H1 (cell line): ENCODE results near the gene TFRC. TPM values are rescaled to one million over a fixed set of nuclear protein-coding genes. Genes with fewer than 3 reads are reported as not detected.

Source experiments
- CTCF ChIA-PET: fragments of 300-600 bp; sonication (Branson Sonifier 250); formaldehyde crosslinking; loops from one replicate; lab custom pipeline; 2021; ENCODE audit not compliant: partially characterized antibody; lab: Charles Lee
- POLR2A ChIA-PET: fragments of 300-600 bp; sonication (Branson Sonifier 250); formaldehyde crosslinking; loops from one replicate; lab custom pipeline; 2021; ENCODE audit warnings: inconsistent platforms; ENCODE audit not compliant: partially characterized antibody; lab: Charles Lee
- DNase-seq, 2 experiments: peaks; one replicate each; pipeline versions ENCODE4 v3.0.0 to v3.0.0-alpha.2; 2010 to 2022; ENCODE audit warnings: low spot score in 2 of 2, low read depth in 1 of 2, mixed read lengths in 1 of 2
- FAIRE-seq: peaks from 2 replicates; lab custom pipeline; 2011; peaks lifted over from hg19 to GRCh38; lab: Jason Lieb, UNC
- H2AFZ ChIP-seq: 2 replicates; pipeline ENCODE4 v1.8.1; 2012; ENCODE audit warnings: low read length, inconsistent platforms
- H2AK5ac ChIP-seq: 2 replicates; pipeline ENCODE4 v1.6.1; 2013; ENCODE audit warnings: low read depth, low read length
- H2BK120ac ChIP-seq: replicated peaks from 2 replicates; pipeline ENCODE3; 2013; ENCODE audit warnings: low read depth, low read length, inconsistent platforms
- H2BK12ac ChIP-seq: 2 replicates; pipeline ENCODE4 v1.6.1; 2013; ENCODE audit warnings: low read depth, low read length
- H2BK15ac ChIP-seq: 2 replicates; pipeline ENCODE4 v1.6.1; 2013; ENCODE audit warnings: low read length
- H2BK20ac ChIP-seq: 2 replicates; pipeline ENCODE4 v1.6.1; 2013; ENCODE audit warnings: low read length
- H2BK5ac ChIP-seq: 2 replicates; pipeline ENCODE4 v1.6.1; 2013; ENCODE audit warnings: low read depth, low read length
- H3K14ac ChIP-seq: 2 replicates; pipeline ENCODE4 v1.6.1; 2013; ENCODE audit warnings: inconsistent platforms; ENCODE audit not compliant: insufficient read length
- H3K18ac ChIP-seq: 2 replicates; pipeline ENCODE4 v1.6.1; 2013; ENCODE audit warnings: low read length; ENCODE audit errors: extremely low read depth
- H3K23ac ChIP-seq: 2 replicates; pipeline ENCODE4 v1.6.1; 2013; ENCODE audit warnings: inconsistent platforms; ENCODE audit not compliant: insufficient read length
- H3K23me2 ChIP-seq: 2 replicates; pipeline ENCODE4 v1.6.1; 2013; ENCODE audit warnings: low read depth, low read length
- H3K27ac ChIP-seq: 2 replicates; pipeline ENCODE4 v1.6.1; 2011; ENCODE audit warnings: low read depth, low read length, inconsistent platforms
- H3K27me3 ChIP-seq, 4 experiments: replicated peaks in 1 of 4; 1 replicate in 1 of 4; 2 replicates in 3 of 4; pipeline versions ENCODE4 v1.6.1 to v1.8.1; 2011 to 2013; ENCODE audit warnings: low read length in 3 of 4, mild to moderate bottlenecking in 3 of 4, inconsistent platforms in 2 of 4, mixed read lengths in 2 of 4, moderate library complexity in 1 of 4; ENCODE audit not compliant: control insufficient read depth in 3 of 4, insufficient read depth in 3 of 4; ENCODE audit errors: extremely low read depth in 1 of 4
- H3K36me3 ChIP-seq, 4 experiments: 2 replicates each; pipeline versions ENCODE4 v1.6.1 to v1.8.1; 2011 to 2013; ENCODE audit warnings: mild to moderate bottlenecking in 4 of 4, low read length in 3 of 4, moderate library complexity in 2 of 4, control low read depth in 1 of 4, inconsistent platforms in 1 of 4; ENCODE audit not compliant: insufficient read depth in 4 of 4, control insufficient read depth in 2 of 4
- H3K4ac ChIP-seq: replicated peaks from 2 replicates; pipeline ENCODE3; 2013; ENCODE audit warnings: low read length, low read depth, mixed read lengths, inconsistent platforms; ENCODE audit not compliant: insufficient read length
- H3K4me1 ChIP-seq, 4 experiments: replicated peaks in 1 of 4; 1 replicate in 1 of 4; 2 replicates in 3 of 4; pipeline versions ENCODE4 v1.6.1 to v1.8.1; 2011 to 2013; ENCODE audit warnings: low read length in 3 of 4, inconsistent platforms in 2 of 4, mixed read lengths in 1 of 4; ENCODE audit not compliant: insufficient read depth in 4 of 4, control insufficient read depth in 3 of 4
- H3K4me2 ChIP-seq, 2 experiments: 2 replicates each; pipeline versions ENCODE4 v1.6.1 to v1.8.1; 2011 to 2013; ENCODE audit warnings: low read depth in 2 of 2, low read length in 2 of 2, control low read depth in 1 of 2, inconsistent platforms in 1 of 2, mild to moderate bottlenecking in 1 of 2; ENCODE audit not compliant: insufficient read depth in 1 of 2
- H3K4me3 ChIP-seq, 4 experiments: fragments of 200-600, 300-600 bp in 1 of 4; sonication (generic), shearing (Covaris generic), sonication (Bioruptor Twin) in 1 of 4; 2 replicates each; pipeline versions ENCODE4 v1.5.1 to v1.8.1; 2011 to 2016; ENCODE audit warnings: low read length in 4 of 4, low read depth in 3 of 4, control low read depth in 2 of 4, inconsistent platforms in 2 of 4, mild to moderate bottlenecking in 2 of 4, mixed read lengths in 1 of 4, moderate library complexity in 1 of 4; ENCODE audit not compliant: insufficient read depth in 2 of 4; ENCODE audit errors: extremely low read depth in 1 of 4
- H3K56ac ChIP-seq: replicated peaks from 2 replicates; pipeline ENCODE3; 2013; ENCODE audit warnings: low read depth, mild to moderate bottlenecking, mixed read lengths, low read length, inconsistent platforms; ENCODE audit not compliant: insufficient read length
- H3K79me1 ChIP-seq: 2 replicates; pipeline ENCODE4 v1.6.1; 2013; ENCODE audit warnings: low read depth, low read length, control low read depth
- H3K79me2 ChIP-seq, 2 experiments: 2 replicates each; pipeline versions ENCODE4 v1.6.1 to v1.8.1; 2012 to 2013; ENCODE audit warnings: low read length in 2 of 2, mild to moderate bottlenecking in 2 of 2, inconsistent platforms in 1 of 2; ENCODE audit not compliant: insufficient read depth in 2 of 2, control insufficient read depth in 1 of 2
- H3K9ac ChIP-seq, 4 experiments: replicated peaks in 1 of 4; 1 replicate in 1 of 4; 2 replicates in 3 of 4; pipeline versions ENCODE4 v1.6.1 to v1.8.1; 2011 to 2013; ENCODE audit warnings: low read depth in 3 of 4, low read length in 3 of 4, control low read depth in 2 of 4, mild to moderate bottlenecking in 2 of 4, moderate library complexity in 2 of 4, inconsistent platforms in 1 of 4; ENCODE audit errors: extremely low read depth in 1 of 4
- H3K9me3 ChIP-seq, 2 experiments: 2 replicates each; pipeline versions ENCODE4 v1.6.1 to v1.8.1; 2012 to 2013; ENCODE audit warnings: mild to moderate bottlenecking in 2 of 2, moderate library complexity in 2 of 2, control low read depth in 1 of 2, inconsistent platforms in 1 of 2, low read depth in 1 of 2, low read length in 1 of 2, mixed read lengths in 1 of 2; ENCODE audit not compliant: insufficient read depth in 2 of 2
- H4K20me1 ChIP-seq, 2 experiments: replicated peaks in 1 of 2; 2 replicates each; pipeline versions ENCODE3 to v1.8.1; 2011 to 2013; ENCODE audit warnings: inconsistent platforms in 2 of 2, low read length in 2 of 2, mild to moderate bottlenecking in 1 of 2; ENCODE audit not compliant: insufficient read depth in 2 of 2, control insufficient read depth in 1 of 2
- H4K5ac ChIP-seq: 2 replicates; pipeline ENCODE4 v1.6.1; 2013; ENCODE audit warnings: low read length, low read depth, mixed read lengths, inconsistent platforms; ENCODE audit not compliant: insufficient read length
- H4K8ac ChIP-seq: 2 replicates; pipeline ENCODE4 v1.8.0; 2013; ENCODE audit warnings: mild to moderate bottlenecking, moderate library complexity, low read length, inconsistent platforms; ENCODE audit not compliant: insufficient read depth; ENCODE audit errors: extremely low read depth
- H4K91ac ChIP-seq: replicated peaks from 2 replicates; pipeline ENCODE3; 2013; ENCODE audit warnings: low read length, mixed read lengths, inconsistent platforms; ENCODE audit not compliant: insufficient read length
- CBX8 ChIP-seq: fragments of 300-800, 300-1000 bp; sonication (generic); IDR thresholded peaks from 2 replicates; pipeline ENCODE4 v1.7.1; 2016; ENCODE audit warnings: low read depth, low read length, borderline replicate concordance
- KDM5A ChIP-seq: fragments of 200-600 bp; IDR thresholded peaks from 2 replicates; pipeline ENCODE4 v1.7.1; 2012; ENCODE audit warnings: mild to moderate bottlenecking, low read length, inconsistent platforms, mixed read lengths
- RNF2 ChIP-seq: fragments of 200-900, 300-1000 bp; sonication (generic); IDR thresholded peaks from 2 replicates; pipeline ENCODE4 v1.7.1; 2016; ENCODE audit warnings: borderline replicate concordance, low read depth, mild to moderate bottlenecking, antibody characterized with exemption, low read length; ENCODE audit not compliant: poor library complexity, severe bottlenecking; ENCODE audit errors: missing control alignments
- SRF ChIP-seq: IDR thresholded peaks from 2 replicates; pipeline ENCODE4 v1.6.1; 2011; ENCODE audit warnings: mild to moderate bottlenecking, low read depth, low read length, moderate library complexity
- ZNF274 ChIP-seq: IDR thresholded peaks from 2 replicates; pipeline ENCODE4 v1.7.0; 2012; ENCODE audit warnings: low read length, borderline replicate concordance; ENCODE audit errors: extremely low read depth
- WGBS, 2 experiments: shearing (Covaris generic) in 1 of 2; methylation state at CpG; one replicate each; pipeline versions ENCODE4 v1.1.6 to v1.1.7; 2013 to 2015; ENCODE audit warnings: low lambda C conversion rate in 2 of 2, mixed read lengths in 2 of 2, inconsistent platforms in 1 of 2, low coverage in 1 of 2, missing lambda C conversion rate in 1 of 2; ENCODE audit not compliant: insufficient replicate concordance in 2 of 2, insufficient coverage in 1 of 2, insufficient read length in 1 of 2; ENCODE audit errors: extremely low coverage in 1 of 2, missing lambda C conversion rate in 1 of 2; 5-methylcytosine and 5-hydroxymethylcytosine counted together
- polyA plus RNA-seq, 7 experiments: library from polyadenylated mRNA; depleted of rRNA in 3 of 7; stranded (reverse) in 5 of 7; unstranded in 2 of 7; fragments of >200 nt in 5 of 7; fragments of 200-250 nt in 2 of 7; gene quantifications; 1 replicate in 5 of 7; 2 replicates in 1 of 7; 4 replicates in 1 of 7; pipeline versions ENCODE4 v1.2.1 to v1.2.3, GENCODE V29; 2011 to 2013; ENCODE audit warnings: missing spikeins in 2 of 7, mixed read lengths in 2 of 7
- total RNA-seq: library from RNA; stranded (reverse); fragmentation: NEBNext Ultra II Directional; extraction: Animal tissue kit (Norgen Biotek cat#: 25700); gene quantifications from 2 replicates; pipeline ENCODE4 v1.2.1, GENCODE V29; 2021

The TFRC gene
- total and polyA plus RNA-seq, 2 of the 8 experiments (the other 6 are each of a cell fraction or from before 2014, with no cell fraction given) = 67.3 to 161 TPM

DNA sequence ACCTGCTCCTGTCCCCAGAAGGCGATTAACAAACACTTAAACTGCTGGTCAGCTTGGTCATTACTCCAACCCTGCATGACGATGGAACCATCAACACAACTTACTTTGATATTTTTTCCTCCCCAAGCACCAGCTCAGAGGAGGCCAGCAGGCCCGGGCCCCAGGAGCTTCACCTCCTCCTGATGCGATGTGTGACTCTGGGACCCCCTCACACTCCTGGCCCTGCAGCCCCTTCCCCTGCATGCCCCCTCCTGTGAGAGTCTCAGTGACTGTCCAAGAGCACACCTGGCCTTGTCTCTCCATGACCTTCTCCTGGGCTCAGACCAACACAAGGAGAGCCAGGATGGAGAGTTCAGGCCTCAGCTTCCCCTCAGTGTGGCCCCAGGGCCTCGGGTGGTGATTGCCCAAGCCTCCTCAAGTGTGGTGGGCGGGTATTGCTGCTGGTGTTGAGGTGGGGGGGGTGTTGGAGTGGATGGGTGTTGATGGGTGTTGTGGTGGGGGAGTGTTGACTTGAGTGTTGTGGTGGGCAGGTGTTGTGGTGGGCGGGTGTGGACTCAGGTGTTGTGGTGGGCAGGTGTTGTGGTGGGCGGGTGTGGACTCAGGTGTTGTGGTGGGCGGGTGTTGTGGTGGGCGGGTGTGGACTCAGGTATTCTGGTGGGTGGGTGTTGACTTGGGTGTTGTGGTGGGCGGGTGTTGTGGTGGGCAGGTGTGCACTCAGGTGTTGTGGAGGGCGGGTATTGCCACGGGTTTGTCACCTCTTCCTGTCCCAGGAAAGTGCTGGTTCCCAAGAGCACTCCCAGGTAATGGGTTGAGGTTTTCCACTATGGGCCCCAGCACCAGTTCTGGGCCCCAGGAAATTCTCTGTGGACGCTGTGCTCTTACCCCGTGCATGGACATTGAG, 68.1 kb downstream of the TFRC start:
- 94% methylated on average over 8 of the region's 15 CpGs; no CpG with 5 or more reads in 1 of the 2 experiments for WGBS, 2 experiments
- FAIRE-seq = no peak

More for the DNA sequence above, 68.1 kb downstream of the TFRC start:
- no peaks in the 10 kb centered on the region for H3K79me1 ChIP-seq
- no peak overlapping the region for H2AFZ ChIP-seq
- no peak overlapping the region for H3K56ac ChIP-seq
- no peaks in the 10 kb centered on the region for H3K23me2 ChIP-seq
- CTCF ChIA-PET = interaction anchor here (1.0 to 1.4 kb wide), 3 partner anchors 10 to 183 kb away, joined by 3 to 5 read pairs (median 4); no protein-coding TSS in a partner anchor
- H3K18ac ChIP-seq = no peak overlapping the region
- H2BK15ac ChIP-seq = no peak overlapping the region
- TF ChIP-seq SRF (no peak), CBX8 (no peak), ZNF274 (no peak), RNF2 (no peak), KDM5A (no peak)
- TF ChIP-seq, all 59 proteins: peak for 0
- POLR2A ChIA-PET = no interaction called here
- Histone ChIP-seq H3K9me3 (no peaks in the 10 kb centered on the region; a peak in 1 of 4 replicates), H3K27ac (no peak overlapping the region), H2BK5ac (no peak overlapping the region), H3K27me3 (no peaks in the 10 kb centered on the region), H3K14ac (no peak overlapping the region), H3K36me3 (no peaks in the 10 kb centered on the region), H4K8ac (no peak overlapping the region; the same call in 1 of the 2 replicates), H3K9ac (no peak overlapping the region), H3K4ac (no peak overlapping the region), H2BK12ac (no peak overlapping the region), H4K5ac (no peak overlapping the region), H3K23ac (no peak overlapping the region), H3K4me3 (no peak overlapping the region), H4K91ac (no peak overlapping the region), H2BK20ac (no peak overlapping the region), H2AK5ac (no peak overlapping the region), H2BK120ac (no peak overlapping the region), H3K4me1 (no peaks in the 10 kb centered on the region), H3K4me2 (no peak overlapping the region), H4K20me1 (no peaks in the 10 kb centered on the region), H3K79me2 (no peaks in the 10 kb centered on the region)
- no peak for DNase-seq
